ENCODE data around the gene CNDP1.

DNA sequence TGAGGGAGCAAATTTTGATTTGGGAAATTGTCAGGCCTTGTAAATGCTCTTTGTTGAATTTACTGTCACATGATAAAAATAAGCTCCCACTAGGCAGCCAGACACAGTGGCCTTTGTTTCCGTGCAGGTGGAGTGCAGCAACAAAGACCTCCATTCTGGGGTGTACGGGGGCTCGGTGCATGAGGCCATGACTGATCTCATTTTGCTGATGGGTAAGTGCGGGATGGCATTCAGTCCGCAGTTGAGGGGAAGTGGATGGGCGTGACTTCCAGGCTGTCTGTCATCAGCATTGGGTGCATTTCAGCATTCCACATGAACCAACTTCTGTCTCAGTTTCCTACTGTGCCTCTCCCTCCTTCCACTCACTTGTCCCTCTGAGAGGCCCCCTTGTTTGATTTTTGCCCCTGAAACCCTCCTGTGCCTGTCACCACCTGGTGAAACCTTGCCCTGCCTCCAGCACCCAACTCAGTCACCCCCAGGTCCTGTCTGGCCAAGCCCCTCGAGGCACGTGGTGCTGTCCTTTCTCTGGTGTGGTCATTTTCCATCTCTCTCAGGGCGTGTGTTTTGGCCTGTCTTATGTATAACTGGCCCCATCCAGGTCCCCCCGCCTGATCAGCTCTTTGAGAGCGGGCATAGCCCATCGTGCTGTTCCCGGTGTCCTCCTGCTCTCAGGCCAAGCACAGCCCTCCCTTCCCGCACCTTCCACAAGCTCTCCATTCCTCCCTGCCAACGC, 21.8 kb upstream of the CNDP1 start:
- TF ChIP-seq CTCF (IDR thresholded peaks at IDR 0.05) (no peak), EZH2 (IDR thresholded peaks at IDR 0.05) (no peak), EZH2phosphoT487 (IDR thresholded peaks at IDR 0.05) (no peak)
